T-helper 1 cell treated with Interleukin-12 subunit alpha and Interleukin-12 subunit beta and Interleukin-4 antibody, amounts not matched to agents 30 ng/mL and 1 ng/mL, for 36 hours (primary cell): Measurements from ENCODE around the gene GPR68. TPM values are rescaled to one million over a fixed set of nuclear protein-coding genes. Genes with fewer than 3 reads are reported as not detected.

ENCODE experiments used
- intact Hi-C: fragments of 100-400 bp; cut with micrococcal nuclease; formaldehyde crosslinking; loops from one replicate; pipeline ENCODE4 v1.15.1; 2024
- total RNA-seq: library from RNA; stranded (reverse); gene quantifications from 2 replicates; pipeline ENCODE4 v1.2.3, GENCODE V29; 2022

Gene GPR68
- total RNA-seq, 1 donor from 2014 or later: 43.8 TPM

DNA sequence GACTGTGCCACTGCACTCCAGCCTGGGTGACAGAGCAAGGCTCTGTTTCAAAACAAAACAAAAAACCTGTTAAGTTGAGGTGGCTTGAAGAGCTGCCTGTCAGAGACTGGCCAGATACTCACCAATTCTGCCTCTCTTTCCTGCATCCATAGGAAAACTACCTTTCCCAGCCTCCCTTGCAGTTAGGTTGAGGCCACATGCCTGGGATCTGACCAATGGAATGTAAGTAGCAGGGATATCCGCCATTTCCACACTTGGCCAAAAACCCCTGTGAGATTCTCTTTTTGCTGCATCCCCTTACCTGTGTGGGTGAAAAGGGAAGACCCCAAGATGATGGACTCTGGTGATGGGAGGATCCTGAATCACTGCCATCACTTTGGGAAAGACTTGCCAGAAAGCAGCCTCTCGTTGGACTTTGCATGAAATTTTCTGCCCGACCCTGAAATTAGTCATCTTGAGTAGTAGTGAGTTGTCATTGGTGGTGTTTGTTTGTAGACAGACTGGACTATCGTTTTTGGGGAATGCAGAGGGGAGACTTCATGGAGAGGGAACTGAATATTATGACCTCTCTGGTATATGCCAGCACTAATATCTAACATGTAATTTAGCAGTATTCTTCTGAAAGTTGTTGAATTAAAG, 14.0 kb downstream of the GPR68 start:
- intact Hi-C loops: no loop called here

DNA sequence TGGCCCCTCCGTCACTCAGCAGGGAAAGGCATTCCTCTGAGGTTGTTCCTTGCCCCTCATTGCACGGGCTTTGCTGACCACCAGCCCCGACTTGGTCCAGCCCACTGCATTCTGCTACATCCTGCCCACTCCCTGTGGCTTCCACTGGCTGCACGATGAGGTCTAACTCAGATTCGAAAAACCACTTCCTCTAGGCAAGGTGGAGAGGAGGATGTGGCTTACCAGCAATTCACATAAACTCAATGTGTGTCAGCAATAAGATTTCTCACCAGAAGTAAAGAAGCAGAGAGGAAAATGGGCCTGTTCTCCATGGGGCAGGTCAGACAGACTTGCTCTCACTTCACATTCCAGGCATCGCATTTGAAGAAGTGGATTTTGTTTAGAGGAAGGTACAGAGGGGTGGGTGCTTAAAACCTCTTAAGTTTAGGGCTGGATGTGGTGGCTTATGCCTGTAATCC, 14.7 kb downstream of the GPR68 start:
- intact Hi-C loops: loop anchor here (2.0 to 5.0 kb wide), 6 partner anchors 151 to 832 kb away; partner anchors contain the start of genes CALM1, CCDC88C and TC2N

DNA sequence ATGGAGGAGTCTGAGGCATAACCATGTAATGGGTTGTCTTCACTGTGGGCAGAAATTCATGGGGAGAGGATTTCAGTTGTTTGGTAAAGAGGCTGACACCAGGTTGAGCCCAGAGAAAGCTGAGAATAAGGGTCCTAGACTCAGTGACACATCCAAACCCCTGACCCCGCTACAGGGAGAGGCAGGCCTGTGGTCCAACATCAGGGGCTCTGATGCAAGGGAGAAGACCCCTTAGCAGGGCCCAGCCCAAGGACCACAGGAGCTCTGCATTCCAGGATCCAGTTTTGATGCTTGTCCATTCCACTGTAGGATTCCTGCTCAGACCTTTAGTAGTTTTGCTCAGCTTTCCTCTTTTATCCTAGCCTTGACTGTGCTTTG, 15.5 kb downstream of the GPR68 start:
- intact Hi-C loops: loop anchor here (2.0 to 5.0 kb wide), 6 partner anchors 150 to 832 kb away; partner anchors contain the start of genes CALM1, CCDC88C and TC2N

- intact Hi-C loops: loop anchor here (1.0 to 5.0 kb wide), 13 partner anchors 15 to 831 kb away; partner anchors contain the start of genes CALM1, CCDC88C, DGLUCY and TC2N
Observed at GRCh38 chr14:91228112-91229004, 16.1 kb downstream of the GPR68 start.

DNA sequence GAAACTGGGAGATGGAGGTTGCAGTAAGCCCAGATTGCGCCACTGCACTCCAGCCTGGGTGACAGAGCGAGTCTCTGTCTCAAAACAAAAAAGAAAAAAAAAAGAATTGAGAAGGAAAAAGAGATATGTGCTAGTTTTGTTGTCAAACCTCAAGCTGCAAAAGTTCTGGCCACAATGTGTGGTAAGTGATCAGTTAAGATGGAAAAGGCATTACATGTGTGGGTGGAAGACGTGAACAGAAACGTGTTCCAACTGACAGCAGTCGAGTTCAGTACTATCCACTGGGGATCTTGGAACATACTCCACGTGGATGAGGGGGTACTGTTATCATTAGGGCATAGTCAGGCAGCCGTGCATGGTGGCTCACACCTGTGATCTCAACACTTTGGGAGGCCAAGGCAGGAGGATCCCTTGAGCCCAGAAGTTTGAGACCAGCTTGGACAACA, 17.3 kb downstream of the GPR68 start:
- intact Hi-C loops: loop anchor here (5.0 kb wide), 2 partner anchors 640 to 830 kb away; partner anchors contain the start of genes CALM1 and TC2N

- intact Hi-C loops: loop anchor here (5.0 kb wide), 2 partner anchors 641 to 829 kb away; partner anchors contain the start of genes CALM1 and TC2N
Observed at GRCh38 chr14:91226360-91226759, 18.1 kb downstream of the GPR68 start.

GRCh38 chr14:91225025-91225424, 19.5 kb downstream of the GPR68 start:
- intact Hi-C loops: loop anchor here (5.0 kb wide), 2 partner anchors 642 to 828 kb away; partner anchors contain the start of genes CALM1 and TC2N

GRCh38 chr14:91223028-91223783, 21.3 kb downstream of the GPR68 start:
- intact Hi-C loops: no loop called here

GRCh38 chr14:91221270-91221669, 23.2 kb downstream of the GPR68 start:
- intact Hi-C loops: no loop called here

GRCh38 chr14:91220581-91221000, 23.9 kb downstream of the GPR68 start:
- intact Hi-C loops: no loop called here

DNA sequence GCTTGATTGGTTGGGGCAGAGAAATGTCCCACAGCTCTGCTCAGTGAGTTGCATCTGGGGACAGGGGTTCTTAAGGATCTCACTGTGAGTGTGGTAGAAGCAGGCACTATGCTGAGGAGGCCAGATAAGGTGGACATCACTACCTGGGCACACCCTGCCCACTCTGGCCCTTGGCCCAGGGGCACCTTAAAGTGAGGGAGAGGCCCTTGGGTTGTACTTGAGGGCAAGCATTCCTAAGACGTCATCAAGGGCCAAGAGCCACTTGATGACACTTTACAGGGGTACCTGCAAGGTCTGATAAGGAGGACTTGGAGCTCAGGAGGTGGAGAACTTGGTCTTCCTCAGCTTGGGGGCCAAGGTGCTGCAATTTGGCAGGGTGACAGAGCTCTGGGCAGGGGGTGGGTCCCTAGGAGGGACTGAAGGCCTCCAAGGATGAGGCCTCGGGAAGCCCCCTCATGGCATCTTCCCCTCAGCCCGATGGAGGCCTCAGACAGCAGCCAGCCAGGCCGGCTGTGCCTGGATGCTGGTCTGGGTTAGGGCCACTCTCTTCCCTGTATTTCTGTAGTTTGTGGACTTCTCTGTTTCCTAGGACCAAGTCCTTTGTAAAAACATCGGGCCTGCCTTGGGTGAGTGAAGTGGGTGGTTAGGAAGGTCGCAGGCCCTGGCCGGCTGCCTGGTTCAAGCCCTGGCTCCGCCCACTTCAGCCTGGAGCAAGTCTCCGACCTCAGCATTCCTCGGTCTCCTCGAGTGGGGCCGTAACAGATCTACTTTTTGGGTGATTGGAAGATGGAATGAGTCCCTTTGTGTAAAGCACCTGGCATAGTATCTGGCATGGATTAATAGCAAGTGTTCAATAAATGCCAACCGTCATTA, 24.8 kb downstream of the GPR68 start:
- intact Hi-C loops: no loop called here

DNA sequence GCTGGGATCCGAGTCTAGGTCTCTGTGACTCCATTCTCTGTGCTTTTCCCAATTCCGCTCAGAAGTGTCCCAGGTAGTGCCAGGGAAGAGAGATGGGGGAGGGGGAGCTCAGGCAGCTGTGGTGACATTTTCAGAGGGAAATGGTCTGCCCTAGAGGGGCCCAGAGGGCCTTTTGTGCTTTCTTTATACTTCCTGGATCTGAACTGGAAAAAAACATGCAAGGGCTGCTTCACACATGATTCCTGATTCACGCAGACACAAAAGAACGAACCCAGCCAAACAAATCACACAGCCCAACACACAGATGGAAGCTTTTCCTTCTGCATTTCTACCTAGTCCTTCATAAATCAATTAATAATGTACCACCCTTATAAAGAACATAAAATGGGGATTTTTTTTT, 26.5 kb downstream of the GPR68 start:
- intact Hi-C loops: no loop called here

DNA sequence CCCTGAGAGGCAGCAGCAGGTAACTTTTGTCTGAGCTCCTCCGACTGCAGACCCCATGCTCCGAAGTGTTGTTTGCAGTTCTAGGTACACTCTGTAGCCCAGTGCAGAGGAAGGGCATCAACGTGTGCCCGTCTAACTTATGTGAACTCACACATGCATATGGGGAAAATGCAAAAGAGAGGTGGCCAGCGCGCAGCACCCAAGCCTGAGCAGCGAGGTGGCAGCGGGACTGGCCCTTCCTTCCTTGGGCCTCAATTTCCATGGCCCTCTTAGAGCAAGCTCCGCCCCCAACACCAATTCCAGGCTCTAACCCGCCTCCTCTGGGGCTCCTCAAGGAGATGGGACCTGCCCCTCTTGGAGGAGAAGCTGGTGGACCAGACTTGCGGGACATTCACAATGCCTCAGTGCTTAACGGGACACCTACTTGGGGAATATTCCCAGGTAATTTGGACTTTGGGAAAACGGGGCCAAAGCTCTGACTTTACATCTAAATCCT, 27.7 kb downstream of the GPR68 start:
- intact Hi-C loops: no loop called here

DNA sequence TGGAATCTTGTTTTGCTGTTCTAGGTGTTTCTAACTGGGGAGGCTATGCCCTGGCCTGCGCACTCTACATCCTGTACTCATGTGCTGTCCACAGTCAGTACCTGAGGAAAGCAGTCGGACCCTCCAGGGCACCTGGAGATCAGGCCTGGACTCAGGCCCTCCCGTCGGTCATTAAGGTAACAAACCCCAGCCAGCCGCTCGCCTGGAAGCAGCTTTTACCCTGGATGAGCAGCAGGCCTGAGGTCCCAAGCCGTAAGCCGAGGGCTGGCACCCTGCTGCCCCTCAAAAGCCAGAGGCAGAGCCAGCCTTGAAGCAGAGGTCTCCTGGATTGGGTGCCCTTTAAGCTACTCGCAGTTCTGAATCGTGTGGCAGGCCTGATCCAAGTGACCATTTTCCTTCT, 29.1 kb downstream of the GPR68 start:
- intact Hi-C loops: no loop called here

GRCh38 chr14:91214306-91214705, 30.2 kb downstream of the GPR68 start:
- intact Hi-C loops: no loop called here

DNA sequence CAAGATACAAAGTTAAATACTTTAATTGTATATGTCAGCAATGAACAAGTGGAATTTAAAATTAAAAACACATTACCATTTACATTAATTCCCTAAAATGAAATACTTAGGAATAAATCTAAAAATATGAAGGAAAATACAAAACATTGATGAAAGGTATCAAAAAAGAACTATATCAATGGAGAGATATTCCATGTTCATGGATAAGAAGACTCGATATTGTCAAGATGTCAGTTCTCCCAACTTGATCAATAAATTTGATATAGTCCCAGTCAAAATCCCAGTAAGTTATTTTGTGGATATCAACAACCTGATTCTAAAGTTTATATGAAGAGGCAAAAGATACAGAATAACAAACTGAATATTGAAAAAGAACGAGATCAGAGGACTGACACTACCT, 33.5 kb downstream of the GPR68 start:
- intact Hi-C loops: no loop called here

DNA sequence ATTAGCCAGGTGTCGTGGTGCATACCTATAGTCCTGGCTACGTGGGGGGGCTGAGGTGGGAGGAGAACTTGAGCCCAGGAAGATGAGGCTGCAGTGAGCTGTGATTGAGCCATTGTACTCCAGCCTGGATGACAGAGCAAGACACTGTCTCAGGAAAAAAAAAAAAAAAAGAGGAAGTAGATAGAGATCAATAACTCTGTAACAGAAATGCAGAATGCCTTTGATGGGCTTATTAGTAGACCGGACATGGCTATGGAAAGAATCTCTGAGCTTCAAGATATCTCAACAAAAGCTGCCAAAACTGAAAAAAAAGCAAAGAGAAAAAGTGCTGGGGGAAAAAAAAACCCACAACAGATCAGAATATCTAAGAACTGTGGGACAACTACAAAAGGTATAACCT, 37.5 kb downstream of the GPR68 start:
- intact Hi-C loops: no loop called here

- intact Hi-C loops: no loop called here
Observed at GRCh38 chr14:91205459-91205858, 39.0 kb downstream of the GPR68 start.

DNA sequence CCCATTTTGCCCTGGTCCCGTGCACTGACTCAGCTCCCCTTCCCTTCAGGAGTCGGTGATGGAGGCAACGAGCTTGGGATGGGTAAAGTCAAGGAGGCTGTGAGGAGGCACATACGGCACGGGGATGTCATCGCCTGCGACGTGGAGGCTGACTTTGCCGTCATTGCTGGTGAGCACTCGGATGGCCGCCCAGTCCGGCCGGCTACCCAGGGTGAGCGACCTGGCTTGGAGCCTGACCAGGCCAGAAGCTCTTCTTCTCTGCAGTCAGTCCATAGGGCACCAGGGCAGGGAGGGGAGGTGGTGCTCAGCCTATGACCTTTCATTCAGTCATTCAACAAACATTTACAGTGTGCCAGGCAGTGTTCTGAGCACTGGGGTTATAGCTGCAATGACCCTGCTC, 39.8 kb downstream of the GPR68 start:
- intact Hi-C loops: no loop called here
